GM21825 (cell line): ENCODE measurements around the gene CLEC16A.
"Not testable (repeated sequence)": the region's sequence is repeated elsewhere in the genome, so short reads cannot be mapped to it uniquely, and the experiment has no call there.

Experiments
- ATAC-seq: cut with Tn5 transposase; IDR thresholded peaks from one replicate; pipeline ENCODE4 v1.9.1; 2021; ENCODE audit warnings: mild to moderate bottlenecking, moderate library complexity; ENCODE audit not compliant: unreplicated experiment

CLEC16A gene

GRCh38 chr16:11205754-11206581 is 261.6 kb downstream of the CLEC16A start:
- peak; percentile 34 for ATAC-seq

GRCh38 chr16:11207646-11208045 is 263.3 kb downstream of the CLEC16A start:
- no peak for ATAC-seq

GRCh38 chr16:11208916-11209665 is 264.7 kb downstream of the CLEC16A start:
- no peak for ATAC-seq

GRCh38 chr16:11210260-11210659 is 265.9 kb downstream of the CLEC16A start:
- no peak for ATAC-seq

GRCh38 chr16:11211061-11211976 is 267.0 kb downstream of the CLEC16A start:
- no peak for ATAC-seq

DNA sequence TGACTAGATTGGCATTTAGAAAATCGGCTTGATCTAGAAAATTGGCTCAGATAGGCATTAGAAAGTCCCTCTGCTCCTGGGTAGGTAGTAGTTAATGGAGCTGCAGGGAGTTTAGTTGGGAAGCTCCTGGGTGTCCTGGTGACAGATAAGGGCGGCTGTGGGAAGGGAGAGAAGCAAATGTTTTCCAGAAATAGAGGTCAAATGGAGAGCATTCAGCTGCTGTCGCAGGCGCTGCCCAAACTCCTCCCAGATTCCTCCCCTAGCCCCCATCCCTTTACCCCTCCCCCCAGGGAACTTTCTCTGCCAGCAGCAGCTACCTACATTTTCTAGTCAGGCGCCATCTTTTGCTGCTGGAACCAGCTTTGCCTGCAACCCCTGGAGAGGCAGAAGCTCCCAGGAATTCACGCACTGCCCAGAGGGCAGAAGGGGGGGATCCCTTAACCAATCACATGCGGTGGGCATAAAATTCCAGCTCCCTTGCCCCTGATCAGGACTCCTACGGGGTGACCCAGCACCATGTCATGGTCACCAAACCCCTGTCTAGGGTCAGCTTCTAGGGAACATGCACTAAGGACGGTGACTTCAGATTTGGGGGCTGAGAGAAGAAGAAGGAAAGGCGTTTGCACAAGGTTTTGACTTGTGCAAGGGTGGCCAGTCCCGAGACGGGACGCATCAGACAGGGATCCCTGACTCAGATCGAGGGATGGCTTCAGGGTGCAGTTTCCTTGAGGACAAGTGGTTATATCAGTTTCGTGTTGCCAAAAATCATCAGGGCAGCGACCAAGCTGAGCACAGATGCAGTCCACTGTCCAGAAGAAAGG is 267.8 kb downstream of the CLEC16A start:
- ATAC-seq: no peak

DNA sequence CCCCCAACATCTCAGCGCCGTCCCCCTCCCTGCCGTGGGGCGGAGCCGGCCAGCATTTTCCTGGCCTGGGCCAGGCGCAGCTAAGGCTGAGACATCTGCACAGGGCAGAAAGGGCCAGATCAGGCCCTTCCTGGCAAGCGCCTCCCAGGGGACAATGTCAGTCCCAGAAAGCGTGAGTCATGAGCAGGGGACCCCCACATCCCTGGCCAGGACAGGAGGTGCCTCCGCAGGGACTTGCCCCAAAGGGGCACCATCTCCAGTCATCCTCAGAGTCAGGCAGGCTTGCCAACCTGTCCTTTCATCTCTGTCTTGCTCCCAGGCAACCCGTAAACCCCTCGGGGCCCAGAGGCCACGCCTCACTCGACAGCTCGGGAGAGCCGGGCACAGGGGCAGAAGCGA is 268.4 kb downstream of the CLEC16A start:
- ATAC-seq: no peak

DNA sequence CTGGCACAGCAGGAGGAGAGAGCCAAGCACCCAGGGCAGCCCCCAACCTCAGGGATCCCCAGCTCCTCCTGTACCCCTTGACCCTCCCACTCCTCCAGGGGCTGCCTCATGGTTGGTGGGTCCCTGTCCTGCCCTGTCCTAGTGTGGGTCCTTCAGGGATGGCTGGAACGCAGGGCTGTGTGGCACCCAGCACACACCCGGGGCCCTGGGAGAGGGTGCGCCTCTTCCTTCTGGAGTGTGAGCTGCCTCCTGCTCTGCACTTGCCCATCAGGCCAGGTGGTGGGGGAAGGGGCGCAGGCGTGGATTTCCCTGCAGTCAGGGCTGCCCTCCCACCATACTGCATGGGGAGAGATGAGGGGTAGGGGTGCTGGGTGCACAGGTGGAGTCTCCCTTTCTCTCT is 269.0 kb downstream of the CLEC16A start:
- ATAC-seq: no peak

DNA sequence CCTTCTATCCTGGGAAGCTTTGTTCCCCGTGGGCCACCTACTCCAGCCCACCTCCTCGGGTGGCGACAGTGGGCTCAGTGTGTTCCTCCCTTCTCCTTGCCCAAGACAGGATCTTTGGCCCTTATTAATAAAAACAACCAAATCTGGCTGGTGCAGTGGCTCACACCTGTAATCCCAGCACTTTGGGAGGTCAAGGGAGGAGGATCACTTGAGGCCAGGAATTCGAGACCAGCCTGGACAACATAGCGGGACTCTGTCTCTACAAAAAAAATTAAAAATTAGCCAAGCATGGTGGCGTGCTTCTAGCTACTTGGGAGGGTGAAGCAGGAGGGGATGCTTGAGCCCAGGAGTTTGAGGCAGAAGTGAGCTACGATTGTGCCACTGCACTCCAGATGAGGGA is 269.4 kb downstream of the CLEC16A start:
- no peak for ATAC-seq

DNA sequence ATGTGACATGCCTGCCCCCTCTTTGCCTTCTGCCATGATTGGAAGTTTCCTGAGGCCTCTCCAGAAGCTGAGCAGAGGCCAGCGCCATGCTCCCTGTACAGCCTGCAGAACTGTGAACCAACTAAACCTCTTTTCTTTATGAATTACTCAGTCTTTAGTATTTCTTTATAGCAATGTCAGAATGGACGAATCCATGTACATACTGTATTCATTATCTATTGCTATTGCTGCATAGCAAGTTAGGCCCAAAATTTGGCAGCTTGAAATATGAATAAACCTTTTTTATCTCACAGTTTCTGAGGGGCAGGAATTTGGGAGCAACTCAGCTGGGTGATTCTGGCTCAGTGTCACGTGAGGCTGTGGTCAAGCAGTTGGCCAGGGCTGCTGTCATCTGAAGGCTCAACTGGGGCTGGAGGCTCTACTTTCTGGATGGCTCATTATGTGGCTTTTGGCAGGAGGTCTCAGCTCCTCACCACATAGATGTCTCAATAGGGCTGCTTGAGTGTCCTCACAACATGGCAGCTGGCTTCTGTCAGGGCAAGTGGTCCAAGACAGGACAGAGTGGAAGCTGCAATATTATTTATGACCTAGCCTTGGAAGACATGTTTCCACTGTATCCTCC is 271.7 kb downstream of the CLEC16A start:
- ATAC-seq: no peak

DNA sequence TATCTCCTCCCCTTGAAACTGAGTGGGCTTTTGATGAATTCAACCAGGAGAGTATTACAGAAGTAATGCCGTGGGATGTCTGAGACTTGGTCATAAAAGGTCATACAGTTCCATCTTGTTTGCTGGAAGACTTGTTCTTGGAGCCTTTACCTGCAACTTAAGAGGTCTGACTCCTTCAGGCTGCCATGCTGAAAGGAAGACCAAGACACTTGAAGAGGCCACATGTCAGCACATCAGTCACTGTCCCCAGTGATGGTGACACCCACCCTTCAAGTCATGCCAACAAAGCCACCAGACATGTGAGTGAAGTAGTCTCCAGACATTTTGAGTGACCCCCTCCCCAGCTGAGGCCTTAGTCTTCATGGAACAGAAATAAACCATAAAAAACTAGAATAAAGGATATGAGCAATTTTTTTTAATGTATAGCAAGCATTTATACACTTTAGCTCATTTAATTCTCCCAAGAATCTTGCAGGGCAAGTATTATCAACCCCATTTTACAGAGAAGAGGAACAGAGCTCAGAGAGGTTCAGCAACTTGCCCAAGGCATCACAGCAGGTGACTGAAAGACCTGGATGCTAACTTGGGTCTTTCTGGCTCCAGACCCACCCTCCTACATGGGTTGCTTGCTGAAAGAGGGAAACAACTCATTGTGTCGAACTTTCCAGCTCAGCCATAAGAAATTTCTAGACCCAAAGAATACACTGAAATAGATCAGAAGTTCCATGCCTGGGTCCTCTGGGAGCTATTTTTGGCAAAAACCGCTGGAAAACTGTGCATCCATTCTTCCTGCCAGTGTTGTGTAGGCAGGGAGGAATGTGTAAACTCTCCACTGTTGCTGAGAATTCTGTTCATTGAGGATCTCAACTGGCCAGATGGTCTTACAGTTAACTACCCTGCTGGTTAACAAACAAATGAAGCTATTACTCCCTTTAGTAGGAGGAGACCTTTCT is 273.6 kb downstream of the CLEC16A start:
- no peak for ATAC-seq

DNA sequence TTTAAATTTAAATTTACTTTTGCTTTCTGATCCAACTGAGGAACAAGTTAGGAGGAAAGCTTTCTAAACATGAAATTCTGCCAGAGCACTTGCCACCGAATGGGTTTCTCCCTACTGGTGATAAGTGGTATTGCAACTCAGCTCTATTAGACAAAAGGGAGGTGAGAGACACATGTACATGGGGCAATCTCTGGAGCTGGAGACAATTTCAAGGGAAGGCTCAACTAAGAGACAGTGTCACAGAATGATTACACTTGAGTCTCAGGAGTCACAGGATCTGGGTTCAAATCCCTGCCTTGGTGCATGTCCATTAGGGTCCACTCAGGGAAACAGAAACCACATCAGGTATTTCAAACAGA is 274.2 kb downstream of the CLEC16A start:
- no peak for ATAC-seq

DNA sequence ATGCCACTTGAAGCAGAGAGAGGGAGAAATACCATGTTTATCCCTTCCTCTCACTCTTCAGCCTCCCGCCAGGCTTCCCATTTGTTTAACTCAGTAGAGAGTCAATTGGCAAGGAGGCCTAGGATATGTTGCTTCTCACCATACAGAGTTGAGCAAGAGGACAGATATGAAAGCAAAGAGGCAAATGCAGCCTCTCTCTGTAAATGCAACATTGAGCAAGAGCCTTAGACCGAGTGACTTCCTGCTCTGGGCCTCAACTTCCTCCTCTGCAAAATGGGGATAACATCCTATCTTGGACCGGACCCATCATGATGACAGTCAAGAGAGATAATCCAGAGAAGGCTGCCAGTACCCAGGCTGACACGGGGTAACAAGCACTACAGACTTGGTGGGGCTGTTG is 274.8 kb downstream of the CLEC16A start:
- ATAC-seq: no peak

- ATAC-seq: not testable (repeated sequence)
Observed at GRCh38 chr16:11220507-11220906, 276.1 kb downstream of the CLEC16A start.

GRCh38 chr16:11224096-11224893 is 279.9 kb downstream of the CLEC16A start:
- ATAC-seq: peak; percentile 48

- ATAC-seq: peak; percentile 84
Observed at GRCh38 chr16:11224894-11225676, 280.7 kb downstream of the CLEC16A start.
